Measurements from ENCODE around the gene ADAM17. TPM values are rescaled to one million over a fixed set of nuclear protein-coding genes. Genes with fewer than 3 reads are reported as not detected.

The ADAM17 gene
- total RNA-seq, 4 donors from 2014 or later = 25.1 to 73.1 (median 44.1) TPM

- TF ChIP-seq CTCF (IDR thresholded peaks at IDR 0.05) = no peak
- DNase-seq (ENCODE audit: low spot score) (no peak), ATAC-seq (ENCODE audit: low FRiP score) (no peak)
Observed at GRCh38 chr2:9497017-9497416, 58.6 kb downstream of the ADAM17 start.

- ATAC-seq (ENCODE audit: low FRiP score) (no peak), DNase-seq (ENCODE audit: low spot score) (no peak)
- TF ChIP-seq CTCF (IDR thresholded peaks at IDR 0.05) = no peak
Observed at GRCh38 chr2:9494081-9494480, 61.5 kb downstream of the ADAM17 start.

GRCh38 chr2:9493478-9493877 lies 62.2 kb downstream of the ADAM17 start:
- ATAC-seq (ENCODE audit: low FRiP score) (no peak), DNase-seq (ENCODE audit: low spot score) (no peak)
- no peak for TF ChIP-seq CTCF (IDR thresholded peaks at IDR 0.05)

GRCh38 chr2:9492927-9493326 lies 62.7 kb downstream of the ADAM17 start:
- TF ChIP-seq CTCF (IDR thresholded peaks at IDR 0.05) = no peak
- DNase-seq (ENCODE audit: low spot score) (no peak), ATAC-seq (ENCODE audit: low FRiP score) (no peak)

GRCh38 chr2:9490789-9491188 lies 64.8 kb downstream of the ADAM17 start:
- ATAC-seq (ENCODE audit: low FRiP score) (no peak), DNase-seq (ENCODE audit: low spot score) (no peak)
- TF ChIP-seq CTCF (IDR thresholded peaks at IDR 0.05) = no peak

- ATAC-seq (ENCODE audit: low FRiP score) = no peak
- no peak for TF ChIP-seq CTCF (IDR thresholded peaks at IDR 0.05)
Observed at GRCh38 chr2:9488583-9489547, 66.8 kb downstream of the ADAM17 start.

GRCh38 chr2:9484533-9484932 lies 71.1 kb downstream of the ADAM17 start:
- DNase-seq (ENCODE audit: low spot score) = no peak
- ATAC-seq (ENCODE audit: low FRiP score) = no peak
- TF ChIP-seq CTCF (IDR thresholded peaks at IDR 0.05) = no peak

More at GRCh38 chr2:9488583-9489547, 66.8 kb downstream of the ADAM17 start:
- DNase-seq (ENCODE audit: low spot score) = no peak
